CD4-positive, alpha-beta T cell treated with Interleukin-15 for 1 hour (primary cell): ENCODE measurements around the gene WASL.

Experiments
- DNase-seq: peaks from one replicate; pipeline ENCODE4 v3.0.0-alpha.2; 2020

WASL gene

GRCh38 chr7:123687161-123687560, 61.6 kb downstream of the WASL start:
- no peak for DNase-seq

- DNase-seq = no peak
Observed at GRCh38 chr7:123682690-123683089, 66.1 kb downstream of the WASL start.

- no peak for DNase-seq
Observed at GRCh38 chr7:123681561-123681960, 67.2 kb downstream of the WASL start.

- no peak for DNase-seq
Observed at GRCh38 chr7:123680580-123680979, 68.2 kb downstream of the WASL start.

- DNase-seq = no peak
Observed at GRCh38 chr7:123679614-123680013, 69.2 kb downstream of the WASL start.

GRCh38 chr7:123677061-123677715, 71.6 kb downstream of the WASL start:
- no peak for DNase-seq

- DNase-seq = no peak
Observed at GRCh38 chr7:123675181-123675473, 73.7 kb downstream of the WASL start.

- no peak for DNase-seq
Observed at GRCh38 chr7:123674399-123675180, 74.2 kb downstream of the WASL start.

GRCh38 chr7:123673752-123674398, 74.9 kb downstream of the WASL start:
- no peak for DNase-seq

- DNase-seq = no peak
Observed at GRCh38 chr7:123673137-123673732, 75.6 kb downstream of the WASL start.

GRCh38 chr7:123669485-123669884, 79.3 kb downstream of the WASL start:
- DNase-seq = no peak

GRCh38 chr7:123666492-123666891, 82.3 kb downstream of the WASL start:
- DNase-seq = no peak

- no peak for DNase-seq
Observed at GRCh38 chr7:123665896-123666295, 82.9 kb downstream of the WASL start.

GRCh38 chr7:123665157-123665556, 83.6 kb downstream of the WASL start:
- DNase-seq = no peak

- no peak for DNase-seq
Observed at GRCh38 chr7:123663200-123663599, 85.6 kb downstream of the WASL start.

- DNase-seq = no peak
Observed at GRCh38 chr7:123662755-123663154, 86.0 kb downstream of the WASL start.

GRCh38 chr7:123662293-123662692, 86.5 kb downstream of the WASL start:
- no peak for DNase-seq

- DNase-seq = no peak
Observed at GRCh38 chr7:123661765-123662164, 87.0 kb downstream of the WASL start.

GRCh38 chr7:123660514-123661354, 88.1 kb downstream of the WASL start:
- no peak for DNase-seq

- no peak for DNase-seq
Observed at GRCh38 chr7:123658023-123658422, 90.8 kb downstream of the WASL start.

- DNase-seq = no peak
Observed at GRCh38 chr7:123657304-123657685, 91.5 kb downstream of the WASL start.

- no peak for DNase-seq
Observed at GRCh38 chr7:123656544-123657303, 92.1 kb downstream of the WASL start.
